GM19351 (cell line): ENCODE data around the gene GABRD.
"Not testable (repeated sequence)": the region's sequence is repeated elsewhere in the genome, so short reads cannot be mapped to it uniquely, and the experiment has no call there.

Experiments
- ATAC-seq: cut with Tn5 transposase; IDR thresholded peaks from one replicate; pipeline ENCODE4 v1.9.1; 2021; ENCODE audit warnings: mild to moderate bottlenecking, moderate library complexity; ENCODE audit not compliant: unreplicated experiment

Gene GABRD, protein sequence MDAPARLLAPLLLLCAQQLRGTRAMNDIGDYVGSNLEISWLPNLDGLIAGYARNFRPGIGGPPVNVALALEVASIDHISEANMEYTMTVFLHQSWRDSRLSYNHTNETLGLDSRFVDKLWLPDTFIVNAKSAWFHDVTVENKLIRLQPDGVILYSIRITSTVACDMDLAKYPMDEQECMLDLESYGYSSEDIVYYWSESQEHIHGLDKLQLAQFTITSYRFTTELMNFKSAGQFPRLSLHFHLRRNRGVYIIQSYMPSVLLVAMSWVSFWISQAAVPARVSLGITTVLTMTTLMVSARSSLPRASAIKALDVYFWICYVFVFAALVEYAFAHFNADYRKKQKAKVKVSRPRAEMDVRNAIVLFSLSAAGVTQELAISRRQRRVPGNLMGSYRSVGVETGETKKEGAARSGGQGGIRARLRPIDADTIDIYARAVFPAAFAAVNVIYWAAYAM

GRCh38 chr1:2019172-2019543 lies at the start of gene GABRD:
Gene GABRD, plus strand, starts transcription at chr1:2019345. Its CDS starts 79 bp downstream, at chr1:2019424.
- no peak for ATAC-seq

DNA sequence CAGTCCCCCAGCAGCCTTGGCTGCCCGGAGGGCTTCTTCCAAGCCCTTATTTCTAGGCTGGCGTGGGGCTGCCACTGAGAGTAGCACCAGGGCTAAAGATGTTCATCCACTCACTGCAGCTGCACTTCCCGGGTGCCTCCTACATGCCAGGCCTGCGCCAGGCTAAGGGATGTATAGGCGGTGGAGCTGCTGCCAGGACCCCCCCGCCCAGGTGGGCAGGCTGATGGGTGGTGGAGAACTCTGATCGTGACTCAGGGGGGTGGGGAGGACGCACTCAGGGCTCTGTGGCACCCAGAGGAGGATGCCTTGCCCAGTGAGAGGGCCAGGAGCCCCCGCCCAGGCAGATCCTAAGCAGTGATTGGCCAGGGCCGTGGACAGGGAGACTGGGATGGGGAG lies 49.6 kb upstream of the GABRD start:
- ATAC-seq, result no peak

DNA sequence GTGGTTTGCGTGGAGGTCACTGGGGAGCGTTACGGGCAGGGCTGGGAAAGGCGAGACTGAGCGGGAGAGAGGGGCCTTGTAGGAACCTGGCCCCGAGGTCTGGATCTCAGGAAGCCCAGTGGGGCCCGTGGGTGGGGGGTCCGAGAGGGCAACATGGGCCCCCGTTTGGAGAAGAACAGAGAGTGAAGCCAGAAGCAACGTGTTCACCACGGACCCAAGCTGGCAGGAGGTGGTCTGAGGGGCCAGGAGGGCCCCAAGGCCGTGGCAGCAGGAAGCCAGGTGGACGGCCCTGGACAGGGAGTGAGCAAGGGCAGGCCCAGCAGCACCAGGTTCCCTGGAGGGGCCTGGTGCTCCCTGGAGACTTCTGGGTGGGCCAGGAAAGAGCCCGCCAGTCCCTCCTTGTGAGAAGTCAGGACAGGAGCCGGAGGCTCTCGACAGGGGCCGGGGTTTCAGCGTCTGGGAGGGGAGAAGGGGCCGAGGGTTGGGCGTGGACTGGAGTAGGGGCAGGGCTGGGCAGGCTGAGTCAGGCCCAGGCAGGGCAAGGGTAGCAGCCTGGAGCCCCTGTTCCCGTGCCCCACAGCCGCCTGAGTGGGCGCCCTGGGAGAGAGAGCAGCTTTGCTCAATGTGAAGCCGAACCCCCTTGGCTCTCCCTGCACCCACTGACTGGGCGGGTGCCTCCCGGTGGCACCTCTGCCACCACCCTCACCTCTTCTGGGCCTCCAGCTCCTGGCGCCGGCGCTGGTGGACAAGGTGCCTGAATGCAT lies 49.0 kb upstream of the GABRD start:
- ATAC-seq, result no peak

DNA sequence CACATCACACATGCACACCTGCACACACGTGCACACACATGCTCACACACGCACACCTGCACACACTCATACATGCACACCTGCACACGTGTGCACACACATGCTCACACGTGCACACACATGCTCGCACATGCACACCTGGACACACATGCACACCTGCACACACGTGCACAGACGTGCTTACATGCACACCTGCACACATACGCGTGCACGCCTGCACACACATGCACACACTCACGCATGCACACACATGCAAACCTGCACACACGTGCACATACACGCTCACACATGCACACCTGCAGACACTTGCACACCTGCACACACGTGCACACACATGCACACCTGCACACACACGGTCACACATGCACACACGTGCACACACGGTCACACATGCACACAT lies 48.1 kb upstream of the GABRD start:
- no peak for ATAC-seq

DNA sequence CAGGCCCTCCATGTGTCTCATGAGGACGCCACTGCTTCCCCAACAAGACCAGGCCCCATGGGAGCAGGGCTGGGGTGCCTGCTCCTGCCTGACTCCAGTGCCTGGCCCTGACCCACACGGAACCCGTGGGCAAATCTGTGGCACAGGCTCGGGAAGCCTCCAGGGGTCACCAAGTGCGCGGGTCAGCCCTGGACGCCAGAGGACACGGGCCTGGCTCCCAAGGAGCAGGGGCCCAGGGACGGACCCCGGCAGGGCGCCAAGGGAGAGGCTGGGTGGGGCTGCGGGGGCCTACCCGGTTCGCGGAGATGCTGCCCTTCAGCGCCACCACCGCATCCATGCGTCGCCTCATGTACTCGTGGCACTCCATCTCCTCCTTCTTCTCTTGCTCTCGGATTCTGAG lies 47.5 kb upstream of the GABRD start:
- ATAC-seq, result no peak

DNA sequence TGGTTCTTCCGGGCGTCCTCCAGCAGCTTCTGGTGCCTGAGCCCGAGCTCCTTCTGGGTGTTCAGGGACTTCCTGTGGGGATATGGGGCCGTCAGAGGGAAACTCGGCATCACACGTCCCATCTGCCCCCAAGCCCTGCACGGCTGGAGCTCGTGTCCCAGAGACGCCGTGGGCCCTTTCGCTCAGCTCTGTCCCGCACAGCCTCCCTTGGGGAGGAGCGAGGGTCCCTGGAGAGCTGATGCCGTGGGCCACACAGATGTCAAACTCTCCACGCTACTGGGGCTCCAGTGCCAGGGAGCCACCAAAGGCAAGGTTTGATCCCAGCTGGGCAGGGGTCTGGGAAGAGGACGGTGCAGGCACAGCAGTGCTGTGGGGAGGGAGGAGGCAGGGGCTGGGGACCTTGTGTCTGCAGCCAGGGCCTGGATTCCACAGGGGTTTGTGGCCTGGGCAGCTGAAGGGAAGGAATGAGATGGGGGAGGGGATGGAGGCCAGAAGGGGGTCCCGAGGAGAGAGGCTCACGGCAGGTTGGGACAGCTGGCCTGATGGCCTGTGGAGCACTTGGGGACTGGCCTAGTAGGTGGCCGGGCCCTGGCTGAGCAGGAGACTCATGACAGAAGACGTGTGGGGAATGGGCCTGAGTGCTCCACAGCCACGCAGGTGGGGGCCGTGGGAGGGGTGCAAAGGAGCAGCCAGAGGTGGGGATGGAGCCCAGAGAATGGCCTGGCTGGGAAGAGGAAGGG lies 46.0 kb upstream of the GABRD start:
- no peak for ATAC-seq

- ATAC-seq, result no peak
These were observed 45.2 kb upstream of the GABRD start for GRCh38 chr1:1973716-1974642.

DNA sequence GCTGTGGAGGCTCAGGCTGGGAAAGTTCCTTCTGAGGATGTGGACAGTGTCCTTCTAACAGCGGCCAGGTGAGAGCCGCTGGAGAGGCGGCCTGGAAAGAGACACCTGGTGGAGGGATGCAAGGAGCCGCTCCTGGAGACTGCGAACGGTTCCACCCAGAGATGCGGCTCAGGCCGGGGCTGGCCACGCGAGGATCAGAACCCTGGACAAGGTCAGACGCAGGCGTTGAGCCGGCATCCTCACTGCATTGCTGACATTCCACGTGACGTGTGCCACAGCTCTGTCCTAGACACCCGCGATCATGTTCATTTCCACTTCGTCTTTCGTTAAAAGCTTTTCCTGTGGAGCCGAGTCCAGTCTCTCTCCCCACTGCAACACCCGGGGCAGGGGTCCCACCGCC lies 44.3 kb upstream of the GABRD start:
- no peak for ATAC-seq

DNA sequence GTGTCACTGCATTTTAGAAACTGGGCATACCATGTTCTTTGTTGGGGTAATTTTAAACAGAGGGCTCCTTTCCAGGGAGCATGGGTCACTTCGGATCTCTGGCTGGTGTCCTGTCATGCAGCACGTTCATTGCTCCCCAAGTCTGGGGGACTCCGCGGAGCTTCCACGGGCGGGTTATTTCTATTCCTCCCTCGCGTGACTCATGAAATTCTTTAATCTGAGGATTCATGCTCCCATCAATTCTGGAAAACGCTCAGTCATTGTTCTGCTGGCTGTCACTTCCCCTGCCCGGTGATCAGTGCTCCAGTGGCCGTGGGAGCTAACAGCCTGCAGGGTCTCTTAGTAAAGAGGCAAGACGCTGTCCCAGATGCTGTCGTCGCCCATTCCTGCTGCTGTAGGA lies 43.6 kb upstream of the GABRD start:
- no peak for ATAC-seq

- no peak for ATAC-seq
These were observed 43.1 kb upstream of the GABRD start for GRCh38 chr1:1976031-1976430.

- ATAC-seq, result no peak
These were observed 41.0 kb upstream of the GABRD start for GRCh38 chr1:1978108-1978507.

DNA sequence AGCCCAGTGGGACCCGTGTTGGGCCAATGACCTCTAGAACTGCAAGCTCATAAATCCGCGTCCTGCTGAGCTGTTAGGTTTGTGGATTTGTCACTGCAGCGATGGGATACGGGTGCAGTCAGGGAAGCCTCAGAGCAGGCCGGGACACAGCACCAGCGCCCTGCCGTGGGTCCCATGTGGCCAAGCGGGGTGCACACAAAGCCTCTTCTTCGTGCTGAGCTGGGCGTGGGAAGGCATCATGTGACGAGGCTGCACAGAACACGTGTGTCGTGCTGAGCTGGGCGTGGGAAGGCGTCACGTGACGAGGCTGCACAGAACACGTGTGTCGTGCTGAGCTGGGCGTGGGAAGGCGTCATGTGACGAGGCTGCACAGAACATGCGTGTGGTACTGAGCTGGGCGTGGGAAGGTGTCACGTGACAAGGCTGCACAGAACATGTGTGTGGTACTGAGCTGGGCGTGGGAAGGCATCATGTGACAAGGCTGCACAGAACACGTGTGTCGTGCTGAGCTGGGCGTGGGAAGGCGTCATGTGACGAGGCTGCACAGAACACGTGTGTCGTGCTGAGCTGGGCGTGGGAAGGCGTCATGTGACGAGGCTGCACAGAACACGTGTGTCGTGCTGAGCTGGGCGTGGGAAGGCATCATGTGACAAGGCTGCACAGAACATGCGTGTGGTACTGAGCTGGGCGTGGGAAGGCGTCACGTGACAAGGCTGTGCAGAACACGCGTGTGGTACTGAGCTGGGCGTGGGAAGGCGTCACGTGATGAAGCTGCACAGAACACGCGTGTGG lies 40.3 kb upstream of the GABRD start:
- ATAC-seq, result not testable (repeated sequence)

GRCh38 chr1:1979482-1980165 lies 39.5 kb upstream of the GABRD start:
- no peak for ATAC-seq

- ATAC-seq, result no peak
These were observed 38.5 kb upstream of the GABRD start for GRCh38 chr1:1980467-1981141.

GRCh38 chr1:1981142-1981500 lies 38.0 kb upstream of the GABRD start:
- ATAC-seq, result no peak

DNA sequence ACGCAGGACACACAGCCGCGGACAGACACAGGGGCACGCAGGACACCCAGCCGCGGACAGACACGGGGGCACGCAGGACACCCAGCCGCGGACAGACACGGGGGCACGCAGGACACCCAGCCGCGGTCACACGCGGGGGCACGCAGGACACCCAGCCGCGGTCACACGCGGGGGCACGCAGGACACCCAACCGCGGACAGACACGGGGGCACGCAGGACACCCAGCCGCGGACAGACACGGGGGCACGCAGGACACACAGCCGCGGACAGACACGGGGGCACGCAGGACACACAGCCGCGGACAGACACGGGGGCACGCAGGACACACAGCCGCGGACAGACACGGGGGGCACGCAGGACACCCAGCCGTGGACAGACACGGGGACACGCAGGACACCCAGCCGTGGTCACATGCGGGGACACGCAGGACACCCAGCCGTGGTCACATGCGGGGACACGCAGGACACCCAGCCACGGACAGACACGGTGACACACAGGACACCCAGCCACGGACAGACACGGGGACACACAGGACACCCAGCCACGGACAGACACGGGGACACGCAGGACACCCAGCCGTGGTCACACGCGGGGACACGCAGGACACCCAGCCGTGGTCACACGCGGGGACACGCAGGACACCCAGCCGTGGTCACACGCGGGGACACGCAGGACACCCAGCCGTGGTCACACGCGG lies 37.4 kb upstream of the GABRD start:
- ATAC-seq, result not testable (repeated sequence)

DNA sequence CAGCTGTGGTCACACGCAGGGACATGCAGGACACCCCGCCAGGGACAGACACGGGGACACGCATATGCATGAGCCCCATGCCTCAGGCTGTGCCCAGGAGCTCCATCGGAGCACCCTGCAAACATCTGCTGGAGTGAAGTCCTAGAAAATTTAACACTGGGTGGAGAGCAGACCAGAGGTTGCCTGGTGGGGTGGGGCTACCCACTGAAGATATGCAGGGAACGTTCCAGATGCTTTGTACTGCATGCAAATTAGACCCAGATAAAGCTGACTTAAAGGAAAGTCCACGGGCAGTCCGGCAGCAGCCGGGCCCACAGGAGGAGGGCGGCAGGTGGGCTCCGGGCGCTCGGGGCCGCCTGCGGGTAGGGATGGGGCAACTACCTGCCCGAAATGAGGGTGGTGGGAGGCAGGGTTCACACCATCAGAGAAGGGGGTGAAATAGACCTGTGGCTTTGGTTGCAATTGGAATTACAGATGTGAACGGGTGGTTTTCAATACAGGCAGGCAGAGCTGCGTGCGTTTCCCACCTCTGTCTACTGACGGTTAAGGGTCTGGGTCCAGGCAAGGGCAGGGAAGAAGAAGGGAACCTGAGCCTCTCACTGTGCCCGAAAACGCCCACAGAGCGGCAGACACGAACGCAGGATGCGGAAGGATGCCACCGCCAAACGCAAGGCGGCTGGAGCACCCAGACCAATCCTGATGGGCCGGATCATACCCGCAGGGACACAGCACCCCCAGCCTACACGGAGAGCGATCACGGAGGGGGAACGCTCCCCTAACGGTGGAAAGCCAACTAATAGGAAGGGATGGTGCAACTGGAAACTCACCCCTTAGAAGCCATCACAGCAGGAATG lies 36.5 kb upstream of the GABRD start:
- no peak for ATAC-seq
